GM06990 (cell line): ENCODE measurements around the gene GDF9.

Experiments
- DNase-seq: peaks from one replicate; pipeline ENCODE4 v3.0.0-alpha.2; 2011; ENCODE audit not compliant: insufficient read length; ENCODE audit errors: extremely low read depth
- H3K27me3 ChIP-seq: replicated peaks from 2 replicates; pipeline ENCODE4 v1.6.0; 2011; ENCODE audit warnings: low read length; ENCODE audit not compliant: control insufficient read depth, insufficient read depth
- H3K36me3 ChIP-seq: 2 replicates; pipeline ENCODE4 v1.5.1; 2011; ENCODE audit warnings: low read length; ENCODE audit not compliant: control insufficient read depth, insufficient read depth
- H3K4me3 ChIP-seq: replicated peaks from 2 replicates; pipeline ENCODE4 v1.5.1; 2011; ENCODE audit warnings: low read depth, mild to moderate bottlenecking, control low read depth, low read length
- TF ChIP-seq, protein P1 (sequence below): IDR thresholded peaks from 2 replicates; pipeline ENCODE4 v1.5.1; 2011; ENCODE audit warnings: low read length, control low read depth, mild to moderate bottlenecking, inconsistent platforms; ENCODE audit not compliant: insufficient read depth, poor library complexity, severe bottlenecking

GDF9 gene

DNA sequence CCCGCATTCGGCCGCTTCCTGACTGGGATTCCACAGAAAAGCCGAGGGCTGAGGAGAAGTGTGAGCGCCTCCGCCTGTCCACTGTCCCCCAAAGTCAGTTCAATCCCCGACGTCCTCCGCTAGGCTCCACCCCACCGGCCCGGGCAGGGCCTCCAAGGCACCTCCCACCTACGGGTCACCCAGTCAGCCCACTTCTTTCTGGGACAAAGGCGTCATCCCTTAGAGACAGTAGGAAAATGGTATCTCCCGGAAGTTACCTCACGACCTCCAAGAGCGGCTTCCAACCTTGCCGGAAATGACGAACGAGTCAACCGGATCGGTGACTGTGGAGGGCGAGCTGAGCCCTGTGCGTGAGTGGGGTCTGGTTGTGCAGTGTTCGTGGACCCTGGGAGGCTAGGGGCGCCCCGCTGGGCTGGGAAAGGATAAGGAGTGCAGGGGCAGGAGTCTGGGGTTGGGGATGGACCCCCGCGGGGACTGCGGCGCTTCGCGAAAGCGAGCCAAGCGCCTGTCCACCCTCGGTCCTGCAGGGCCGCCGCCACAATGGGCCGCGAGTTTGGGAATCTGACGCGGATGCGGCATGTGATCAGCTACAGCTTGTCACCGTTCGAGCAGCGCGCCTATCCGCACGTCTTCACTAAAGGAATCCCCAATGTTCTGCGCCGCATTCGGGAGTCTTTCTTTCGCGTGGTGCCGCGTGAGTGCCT, at the start of gene GDF9, which contains the start of gene UQCRQ:
TSS of gene GDF9 (minus strand) at position 128 of the 704 bp plus-strand sequence. CDS start 1,936 bp downstream, outside the sequence.
TSS of gene UQCRQ (plus strand) at position 301 of the 704 bp plus-strand sequence. CDS start at position 541, 240 bp downstream.
- peak within 1 kb of the TSS; percentile 94 for H3K4me3 ChIP-seq
- peak; percentile 94 for DNase-seq
- TF ChIP-seq, protein P1, sequence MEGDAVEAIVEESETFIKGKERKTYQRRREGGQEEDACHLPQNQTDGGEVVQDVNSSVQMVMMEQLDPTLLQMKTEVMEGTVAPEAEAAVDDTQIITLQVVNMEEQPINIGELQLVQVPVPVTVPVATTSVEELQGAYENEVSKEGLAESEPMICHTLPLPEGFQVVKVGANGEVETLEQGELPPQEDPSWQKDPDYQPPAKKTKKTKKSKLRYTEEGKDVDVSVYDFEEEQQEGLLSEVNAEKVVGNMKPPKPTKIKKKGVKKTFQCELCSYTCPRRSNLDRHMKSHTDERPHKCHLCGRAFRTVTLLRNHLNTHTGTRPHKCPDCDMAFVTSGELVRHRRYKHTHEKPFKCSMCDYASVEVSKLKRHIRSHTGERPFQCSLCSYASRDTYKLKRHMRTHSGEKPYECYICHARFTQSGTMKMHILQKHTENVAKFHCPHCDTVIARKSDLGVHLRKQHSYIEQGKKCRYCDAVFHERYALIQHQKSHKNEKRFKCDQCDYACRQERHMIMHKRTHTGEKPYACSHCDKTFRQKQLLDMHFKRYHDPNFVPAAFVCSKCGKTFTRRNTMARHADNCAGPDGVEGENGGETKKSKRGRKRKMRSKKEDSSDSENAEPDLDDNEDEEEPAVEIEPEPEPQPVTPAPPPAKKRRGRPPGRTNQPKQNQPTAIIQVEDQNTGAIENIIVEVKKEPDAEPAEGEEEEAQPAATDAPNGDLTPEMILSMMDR, result peak; percentile 34
- peaks cover 5% of the 10 kb centered on the region for H3K36me3 ChIP-seq
- no peaks in the 10 kb centered on the region for H3K27me3 ChIP-seq

GRCh38 chr5:132915681-132916080, 49.4 kb upstream of the GDF9 start:
- TF ChIP-seq, protein P1, result no peak
- Histone ChIP-seq H3K4me3 (no peak overlapping the region), H3K36me3 (peaks cover 5% of the 10 kb centered on the region), H3K27me3 (no peaks in the 10 kb centered on the region)
- peak; percentile 18 for DNase-seq

DNA sequence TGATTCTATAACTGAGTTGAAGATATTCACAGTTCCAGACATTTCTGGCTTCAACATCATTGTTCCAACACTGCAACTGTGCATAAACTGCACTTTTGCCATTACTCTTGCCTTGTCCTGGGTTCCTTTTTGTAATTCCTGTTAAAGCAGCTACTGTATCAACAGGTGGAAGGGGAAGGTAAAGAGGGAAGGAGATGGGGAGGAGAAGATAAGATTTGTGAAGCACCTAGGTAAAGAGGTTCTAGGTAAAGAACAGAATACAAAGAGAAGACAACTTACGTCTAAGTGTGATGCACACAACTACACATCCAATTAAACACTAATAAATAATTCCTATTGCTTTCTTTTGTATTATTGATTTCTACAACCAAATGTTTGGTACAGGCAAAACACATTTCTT, 43.4 kb upstream of the GDF9 start:
- H3K27me3 ChIP-seq, result no peaks in the 10 kb centered on the region
- no peak for DNase-seq
- peaks cover 4% of the 10 kb centered on the region for H3K36me3 ChIP-seq
- TF ChIP-seq, protein P1, result no peak
- no peak overlapping the region for H3K4me3 ChIP-seq

GRCh38 chr5:132907161-132907560, 40.9 kb upstream of the GDF9 start:
- H3K27me3 ChIP-seq, result no peaks in the 10 kb centered on the region
- TF ChIP-seq, protein P1, result no peak
- no peak overlapping the region for H3K4me3 ChIP-seq
- no peak for DNase-seq
- peaks cover under 1% of the 10 kb centered on the region for H3K36me3 ChIP-seq

DNA sequence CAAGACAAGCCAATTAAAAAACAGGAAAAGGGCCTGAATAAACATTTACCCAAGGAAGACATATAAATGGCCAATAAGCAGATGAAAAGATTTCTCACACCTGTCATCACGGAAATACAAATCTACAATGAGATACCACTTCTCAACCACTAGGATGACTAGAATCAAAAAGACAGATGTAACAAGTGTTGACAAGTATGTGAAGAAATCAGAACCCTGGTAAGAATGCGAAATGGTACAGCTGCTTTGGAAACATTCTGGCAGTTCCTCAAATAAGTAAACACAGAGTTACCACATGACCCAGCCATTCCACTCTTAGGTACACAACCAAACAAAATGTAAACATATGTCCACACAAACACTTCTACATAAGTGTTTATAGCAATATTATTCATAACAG, 39.7 kb upstream of the GDF9 start:
- TF ChIP-seq, protein P1, result no peak
- Histone ChIP-seq H3K4me3 (no peak overlapping the region), H3K36me3 (no peaks in the 10 kb centered on the region; the same call in none of the 2 replicates), H3K27me3 (no peaks in the 10 kb centered on the region)
- DNase-seq, result no peak
